GM18517 (cell line): ENCODE measurements around the gene MMP11.

Experiments used
- ATAC-seq: cut with Tn5 transposase; IDR thresholded peaks from one replicate; pipeline ENCODE4 v1.9.1; 2021; ENCODE audit warnings: mild to moderate bottlenecking, moderate library complexity; ENCODE audit not compliant: unreplicated experiment

Gene MMP11

DNA sequence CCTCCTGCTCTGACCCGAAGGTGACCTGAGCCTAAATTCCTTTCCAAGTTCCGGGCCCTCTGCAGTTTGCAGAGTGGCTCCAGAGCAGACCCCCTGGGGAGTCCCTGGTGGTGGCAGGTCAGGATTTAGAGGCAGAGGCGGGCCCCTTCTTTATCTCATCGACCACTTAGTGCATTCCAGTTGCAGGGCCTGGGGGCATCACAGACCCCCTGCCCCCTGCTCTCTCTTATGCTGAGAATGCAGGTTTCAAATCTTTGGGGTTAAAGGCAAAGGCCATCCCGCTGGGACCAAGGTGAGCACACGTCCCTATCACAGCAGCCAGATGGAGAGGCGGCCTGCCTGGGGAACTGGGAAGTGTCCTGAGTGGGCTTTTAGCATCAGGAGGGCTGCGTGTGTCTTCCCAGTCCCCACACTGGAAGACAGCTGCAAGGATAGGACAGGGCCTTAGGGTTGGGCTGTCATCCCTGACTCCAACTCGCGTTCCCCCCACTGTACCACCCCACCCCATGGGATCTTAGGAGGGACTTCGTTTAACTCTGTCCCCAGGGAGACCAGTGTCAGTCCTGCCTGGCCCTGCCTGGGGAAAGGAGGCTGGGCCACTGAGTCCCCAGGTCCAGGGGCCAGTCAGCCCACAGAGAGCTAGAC lies 54.8 kb downstream of the MMP11 start:
- ATAC-seq = no peak

DNA sequence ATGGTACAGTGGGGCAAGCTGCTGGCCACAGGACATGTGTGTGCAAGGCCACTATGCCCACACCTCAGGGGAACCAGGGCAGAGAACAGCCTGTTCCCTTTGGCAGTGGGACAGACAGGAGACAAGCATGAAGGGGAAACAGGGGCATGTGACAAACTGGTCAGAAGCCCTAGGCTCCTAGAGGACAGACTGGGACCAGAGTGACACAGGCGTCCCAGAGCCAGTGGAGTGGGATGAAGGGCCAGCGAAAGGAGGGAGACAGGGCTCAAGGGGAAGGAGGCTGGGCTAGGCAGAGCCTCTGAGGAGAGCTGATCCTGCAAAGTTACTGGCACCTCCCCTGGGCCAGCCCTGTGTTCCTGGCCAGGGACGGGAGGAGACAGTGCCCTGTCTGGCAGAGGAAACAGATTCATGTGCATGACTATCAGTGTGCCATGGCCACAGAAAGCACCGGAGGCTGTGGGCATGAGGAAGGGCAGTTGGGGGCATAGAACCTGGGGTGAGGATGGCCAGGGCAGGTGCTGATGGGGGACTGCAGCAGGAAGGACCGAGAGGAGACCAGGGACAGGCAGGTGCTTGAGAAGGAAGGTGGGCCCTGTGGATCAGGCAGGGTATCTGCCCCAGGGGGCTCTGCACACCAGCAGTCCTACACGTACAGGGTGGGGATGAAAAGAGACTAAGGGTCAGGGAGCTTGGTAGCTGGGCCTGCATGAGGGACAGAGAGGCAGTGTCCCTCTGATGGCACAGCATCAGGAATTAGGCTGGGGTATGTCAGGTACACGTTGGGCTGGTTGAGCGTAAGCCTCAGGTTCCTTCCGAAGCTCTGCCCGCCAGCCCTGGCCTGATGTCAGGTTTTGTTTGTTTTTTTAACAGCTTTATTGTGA lies 56.4 kb downstream of the MMP11 start:
- no peak for ATAC-seq

DNA sequence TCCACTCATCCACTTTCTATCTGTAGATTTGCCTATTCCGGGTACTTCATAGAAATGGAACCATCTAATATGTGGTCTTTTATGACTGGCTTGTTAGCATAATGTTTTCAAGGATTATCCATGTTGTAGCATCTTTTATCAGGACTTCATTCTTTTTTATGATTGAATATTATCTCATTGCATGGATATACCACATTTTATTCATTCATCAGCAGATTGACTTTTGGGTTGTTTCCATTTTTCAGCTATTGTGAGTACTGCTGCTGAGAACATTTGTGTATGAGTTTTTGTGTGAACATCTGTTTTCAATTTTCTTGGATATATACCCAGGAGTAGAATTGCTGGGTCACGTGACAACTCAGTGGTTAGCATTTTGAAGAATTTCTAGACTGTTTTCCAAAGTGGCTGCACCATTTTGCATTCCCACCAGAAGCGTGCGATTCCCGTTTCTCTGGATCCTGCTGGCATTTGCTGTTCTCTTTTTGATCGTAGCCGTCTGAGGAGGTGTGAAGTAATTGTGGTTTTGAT lies 57.3 kb downstream of the MMP11 start:
- ATAC-seq = no peak

DNA sequence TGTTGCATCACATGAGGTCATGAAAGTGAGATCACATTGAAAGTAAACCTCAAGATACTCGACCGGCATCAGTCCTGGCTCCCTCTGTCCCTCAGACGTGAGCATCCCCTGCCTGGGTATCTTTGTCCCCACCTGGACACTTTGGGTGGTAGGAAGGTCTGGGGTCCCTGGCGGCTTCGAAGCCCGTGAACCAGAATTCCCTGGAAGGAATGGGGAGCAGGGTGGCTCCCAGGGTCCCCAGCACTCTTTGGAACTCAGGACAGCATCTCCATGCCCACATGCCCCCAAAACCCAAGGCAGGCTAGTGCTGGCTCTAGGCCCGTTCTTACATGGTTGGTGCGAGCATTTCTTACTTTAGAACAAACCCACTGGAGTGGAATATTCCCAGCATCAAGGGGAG lies 58.6 kb downstream of the MMP11 start:
- no peak for ATAC-seq

DNA sequence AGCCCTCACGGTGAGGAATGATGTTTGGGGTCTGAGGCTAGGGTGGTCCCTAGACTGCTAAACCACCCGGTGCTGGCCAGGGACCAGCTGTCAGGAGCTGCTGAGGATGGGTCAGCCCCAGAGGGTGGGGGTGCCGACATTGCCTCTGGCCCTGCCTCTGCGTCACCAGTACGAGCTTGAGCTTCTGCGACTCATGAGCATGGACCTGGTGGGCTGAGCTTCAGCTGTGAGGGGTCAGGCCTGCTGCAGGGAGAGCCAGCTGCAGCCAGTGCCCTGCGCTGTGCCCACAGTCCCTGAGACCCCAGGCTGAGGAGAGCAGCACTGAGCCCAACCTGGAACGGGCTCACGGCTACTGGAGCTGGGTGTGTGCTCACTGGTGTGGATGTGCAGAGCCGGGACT lies 59.1 kb downstream of the MMP11 start:
- ATAC-seq = no peak

DNA sequence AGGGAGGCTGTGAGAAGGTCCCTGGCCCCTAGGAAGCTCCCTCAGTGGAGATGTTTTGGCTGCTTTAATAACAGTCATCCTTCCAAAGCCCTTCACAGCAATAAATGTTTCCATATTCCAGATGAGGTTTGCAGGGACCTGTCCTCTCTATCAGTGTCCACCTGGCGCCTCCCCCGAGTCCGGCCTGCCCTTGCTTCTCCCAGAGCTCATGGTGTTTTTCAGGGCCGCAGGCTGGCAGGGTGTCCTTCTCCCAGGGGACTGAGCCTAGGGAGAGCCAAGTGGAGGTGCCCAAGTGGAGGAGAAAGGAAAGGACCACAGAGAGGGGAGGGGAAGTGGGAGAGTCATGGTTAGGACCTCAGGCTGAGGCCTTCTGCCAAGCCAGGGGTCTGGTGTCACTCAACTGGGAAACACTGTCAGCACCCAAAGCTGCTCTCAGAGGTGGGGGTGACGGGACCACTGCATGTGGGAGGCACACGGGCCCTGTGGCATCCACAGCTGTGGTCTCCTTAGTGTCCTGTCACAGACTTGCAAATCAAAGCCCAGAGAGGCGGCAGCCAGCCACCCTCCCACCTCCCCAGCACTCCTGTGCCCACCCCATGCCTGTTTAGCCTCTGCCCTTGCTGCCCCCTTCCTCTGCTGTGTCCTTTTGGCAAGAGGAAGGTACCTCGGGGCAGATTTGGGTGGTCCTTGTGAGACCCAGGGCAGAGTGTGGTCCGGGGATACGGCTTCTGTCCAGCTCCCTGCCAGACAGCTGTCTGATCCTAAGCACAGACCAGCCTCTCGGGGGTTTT lies 59.8 kb downstream of the MMP11 start:
- no peak for ATAC-seq

DNA sequence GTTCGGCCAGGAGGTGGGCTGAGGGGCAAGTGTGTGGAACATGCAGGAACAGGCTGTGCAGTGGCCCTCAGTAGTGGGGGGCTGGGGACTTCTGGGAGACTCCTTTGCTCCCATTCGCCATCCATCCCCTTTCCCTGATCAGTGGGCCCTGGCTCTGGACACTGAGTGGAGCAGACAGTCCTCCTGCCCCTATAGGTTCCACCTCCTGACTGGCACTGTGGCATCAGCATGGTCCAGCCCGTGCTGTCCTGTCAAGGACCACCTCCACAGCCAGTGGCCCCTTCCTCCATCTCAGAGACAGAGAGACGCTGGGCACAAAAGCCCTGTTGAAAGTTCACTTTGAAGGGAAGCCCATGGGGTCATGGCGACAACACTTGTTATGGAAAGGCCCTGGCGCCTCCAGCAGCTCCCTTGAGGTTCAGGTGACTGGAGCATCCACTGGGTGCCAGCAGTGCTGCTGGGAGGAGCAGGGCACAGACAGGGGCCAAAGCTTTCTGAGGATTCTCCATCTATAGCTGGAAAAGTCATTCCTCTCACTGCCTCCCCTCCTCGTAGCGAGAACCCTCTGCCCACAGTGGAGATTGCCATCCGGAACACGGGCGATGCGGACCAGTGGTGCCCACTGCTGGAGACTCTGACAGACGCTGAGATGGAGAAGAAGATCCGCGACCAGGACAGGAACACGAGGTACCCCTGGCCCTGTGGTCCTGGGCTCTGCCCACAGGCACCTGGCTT lies 60.5 kb downstream of the MMP11 start:
- no peak for ATAC-seq
